Retinal pigment epithelial cell (primary cell): Measurements from ENCODE around the gene PDZD2.

Experiments used
- DNase-seq: peaks from one replicate; pipeline ENCODE4 v3.0.0-alpha.2; 2010; ENCODE audit warnings: low read depth
- H3K4me3 ChIP-seq: 2 replicates; pipeline ENCODE4 v1.5.1; 2011; ENCODE audit warnings: mild to moderate bottlenecking, low read length, control low read depth, moderate library complexity
- CTCF ChIP-seq: conservative IDR thresholded peaks from 2 replicates; pipeline ENCODE4 v1.5.1; 2011; ENCODE audit warnings: low read depth, low read length, control low read depth, inconsistent platforms

PDZD2 gene

GRCh38 chr5:31637851-31638250, 1.1 kb upstream of the PDZD2 start:
- TF ChIP-seq CTCF: no peak
- DNase-seq: no peak
- no peak overlapping the region for H3K4me3 ChIP-seq

- TF ChIP-seq CTCF: no peak
- no peak for DNase-seq
- H3K4me3 ChIP-seq: peak overlapping the region; percentile 64
These were observed 586 bp upstream of the PDZD2 start for GRCh38 chr5:31638345-31638744.

GRCh38 chr5:31639481-31640411, 815 bp downstream of the PDZD2 start:
- no peak for TF ChIP-seq CTCF
- DNase-seq: no peak
- peak overlapping the region; percentile 51 for H3K4me3 ChIP-seq

GRCh38 chr5:31640573-31640972, 1.6 kb downstream of the PDZD2 start:
- no peak for DNase-seq
- H3K4me3 ChIP-seq: no peak overlapping the region
- TF ChIP-seq CTCF: no peak

GRCh38 chr5:31641059-31641458, 2.1 kb downstream of the PDZD2 start:
- TF ChIP-seq CTCF: no peak
- no peak overlapping the region for H3K4me3 ChIP-seq
- DNase-seq: no peak

- no peak overlapping the region for H3K4me3 ChIP-seq
- DNase-seq: no peak
- TF ChIP-seq CTCF: no peak
These were observed 2.6 kb downstream of the PDZD2 start for GRCh38 chr5:31641575-31641974.
